Amniotic stem cell (primary cell): ENCODE results near the gene COL16A1.
"Not testable (repeated sequence)": the region's sequence is repeated elsewhere in the genome, so short reads cannot be mapped to it uniquely, and the experiment has no call there.

Source experiments
- DNase-seq: peaks from one replicate; lab custom pipeline; 2025; lab: John Stamatoyannopoulos, UW

Gene COL16A1

GRCh38 chr1:31732751-31733289, 29.0 kb upstream of the COL16A1 start:
- DNase-seq, result no peak

- no peak for DNase-seq
Observed at GRCh38 chr1:31732343-31732742, 28.5 kb upstream of the COL16A1 start.

DNA sequence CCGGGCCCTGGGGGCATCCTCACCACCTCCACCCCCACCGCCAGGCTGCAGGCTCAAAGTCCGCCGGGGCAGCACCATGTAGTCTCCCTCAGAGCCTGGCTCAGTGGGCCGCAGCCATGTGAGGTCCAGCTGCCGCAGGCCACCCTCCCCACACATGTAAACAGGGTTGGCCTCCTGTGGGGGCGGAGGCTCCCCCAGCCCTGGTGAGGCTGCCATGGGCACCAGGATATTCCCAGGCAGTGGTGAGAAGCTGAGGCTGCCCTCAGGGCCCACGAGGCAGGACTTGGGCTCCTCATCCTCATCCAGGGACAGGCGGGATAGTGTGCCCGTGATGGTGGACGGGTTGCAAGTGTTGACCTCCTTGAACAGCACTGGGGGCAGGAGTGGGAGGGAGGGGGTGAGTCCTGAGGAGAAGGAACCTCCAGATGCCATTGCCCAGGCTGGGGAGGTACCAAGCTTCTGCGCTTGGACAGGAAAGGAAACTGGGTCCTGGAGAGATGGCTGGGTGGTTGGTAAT, 27.3 kb upstream of the COL16A1 start:
- DNase-seq, result no peak

DNA sequence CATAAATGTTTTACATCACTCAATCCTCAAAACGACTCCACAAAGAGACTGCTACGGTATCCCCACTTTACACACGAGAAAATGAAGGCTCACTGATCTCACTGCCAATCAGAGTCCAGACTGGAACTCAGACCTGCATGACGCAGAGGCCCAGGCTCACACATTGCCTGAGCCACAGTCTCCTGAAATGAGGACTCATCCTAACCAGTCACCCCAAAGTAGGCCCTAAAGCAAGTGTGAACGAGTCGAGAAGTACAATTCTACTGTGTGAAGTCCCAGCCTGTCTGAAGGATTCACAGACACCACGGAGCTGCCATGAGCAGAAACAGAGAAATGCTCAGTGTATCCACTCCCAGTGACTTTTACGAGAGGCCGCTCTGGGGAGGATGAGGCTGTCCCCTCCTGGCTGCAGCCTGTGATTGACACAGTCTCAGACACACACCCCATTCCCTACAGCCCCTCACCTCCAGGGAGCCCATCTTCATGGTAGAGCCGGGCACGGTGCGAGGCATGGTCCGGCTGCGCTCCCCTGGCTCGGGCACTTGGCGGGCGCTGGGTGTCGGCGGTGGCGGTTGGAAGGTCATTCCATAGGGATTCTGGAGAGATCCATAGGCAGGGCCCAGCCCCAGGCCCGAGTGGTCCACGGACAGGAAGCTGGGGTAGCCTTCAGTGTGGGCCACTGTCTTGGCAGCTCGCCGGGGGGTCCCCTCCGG, 26.7 kb upstream of the COL16A1 start:
- no peak for DNase-seq

GRCh38 chr1:31727849-31728248, 24.0 kb upstream of the COL16A1 start:
- no peak for DNase-seq

DNA sequence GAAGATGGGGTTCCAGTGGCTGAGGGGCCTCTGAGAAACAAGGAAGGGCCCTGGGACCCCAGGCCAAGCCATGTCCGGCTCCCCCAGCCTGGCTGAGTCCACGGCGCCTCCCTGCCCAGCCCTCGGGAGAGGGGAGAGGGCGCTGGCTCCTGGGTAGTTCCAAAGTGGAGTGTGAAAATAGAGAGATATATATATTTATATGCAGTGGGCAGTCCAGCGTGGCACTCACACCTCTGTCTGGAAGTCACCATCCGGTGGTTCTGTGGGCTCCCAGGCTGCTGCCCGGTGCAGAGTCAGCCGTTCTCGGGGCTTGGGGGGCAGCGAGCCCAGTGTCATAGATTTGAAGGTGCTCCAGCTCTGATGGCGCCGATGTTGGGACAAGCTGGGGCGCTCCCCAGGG, 23.4 kb upstream of the COL16A1 start:
- DNase-seq, result no peak

DNA sequence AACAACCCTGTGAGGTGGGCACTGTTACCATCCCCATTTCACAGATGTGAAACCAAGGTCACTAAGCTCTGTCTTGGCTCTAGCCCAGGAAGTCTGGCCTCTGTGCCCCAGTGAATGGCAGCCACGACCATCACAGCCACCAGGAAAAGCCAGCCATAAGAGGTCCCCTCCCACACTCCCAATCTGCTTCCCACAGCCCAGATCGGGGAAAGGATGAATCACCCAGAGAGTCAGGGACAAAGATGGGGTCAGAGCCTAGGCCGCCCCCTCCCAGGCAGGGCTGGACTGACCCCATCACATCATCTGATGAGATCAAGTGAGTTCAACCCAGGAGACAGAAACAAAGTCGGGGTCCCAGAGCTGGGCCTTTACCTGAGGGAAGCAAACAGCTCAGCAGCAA, 22.9 kb upstream of the COL16A1 start:
- no peak for DNase-seq

GRCh38 chr1:31725777-31726535, 22.1 kb upstream of the COL16A1 start:
- no peak for DNase-seq

DNA sequence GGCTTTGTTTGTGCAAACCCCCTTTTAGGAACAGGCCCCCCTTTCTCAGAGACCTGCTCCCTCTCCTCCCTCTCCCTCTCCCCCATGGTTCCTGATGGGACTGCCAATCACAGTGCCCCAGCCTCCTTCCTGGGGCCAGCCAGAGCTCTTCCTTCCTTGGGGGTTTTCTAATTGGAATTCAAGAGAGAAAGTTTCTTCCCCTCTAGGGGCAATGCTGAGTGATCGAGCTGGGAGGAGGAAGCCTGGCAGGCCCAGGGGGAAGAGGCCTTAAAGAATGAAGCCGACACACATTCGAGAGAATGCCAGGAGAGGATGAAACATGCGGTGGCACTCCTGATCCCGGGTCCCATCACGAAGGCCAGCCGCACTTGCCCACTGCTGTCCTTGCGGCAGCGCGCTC, 21.3 kb upstream of the COL16A1 start:
- no peak for DNase-seq

GRCh38 chr1:31723828-31724359, 20.1 kb upstream of the COL16A1 start:
- DNase-seq, result peak; percentile 51

DNA sequence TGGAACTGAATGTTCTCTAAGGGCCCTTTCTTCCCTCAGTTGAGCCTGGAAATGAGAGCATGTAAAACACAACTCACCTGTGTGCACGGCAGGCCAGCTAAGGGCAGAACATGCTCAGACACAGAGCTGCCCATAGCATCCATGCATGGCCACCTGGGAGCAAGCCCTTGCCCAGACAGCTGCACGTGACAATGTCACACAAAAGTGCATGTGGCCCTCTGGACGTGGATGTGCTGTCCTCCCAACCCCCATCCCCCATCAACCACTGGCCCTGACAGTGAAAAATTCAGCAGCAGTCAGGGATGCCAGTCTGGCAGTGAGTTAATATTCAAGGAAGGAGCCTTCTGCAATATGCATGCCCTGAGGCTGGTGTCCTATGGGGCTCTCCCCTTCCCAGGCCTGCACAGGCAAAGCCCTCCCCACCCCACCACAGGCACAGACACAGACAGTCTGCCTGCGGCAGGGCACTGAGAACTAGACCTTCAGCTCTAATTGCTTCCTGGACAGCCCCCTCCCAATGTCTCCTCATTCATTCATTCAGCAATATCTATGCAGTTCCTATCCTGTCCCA, 14.6 kb upstream of the COL16A1 start:
- DNase-seq, result no peak

DNA sequence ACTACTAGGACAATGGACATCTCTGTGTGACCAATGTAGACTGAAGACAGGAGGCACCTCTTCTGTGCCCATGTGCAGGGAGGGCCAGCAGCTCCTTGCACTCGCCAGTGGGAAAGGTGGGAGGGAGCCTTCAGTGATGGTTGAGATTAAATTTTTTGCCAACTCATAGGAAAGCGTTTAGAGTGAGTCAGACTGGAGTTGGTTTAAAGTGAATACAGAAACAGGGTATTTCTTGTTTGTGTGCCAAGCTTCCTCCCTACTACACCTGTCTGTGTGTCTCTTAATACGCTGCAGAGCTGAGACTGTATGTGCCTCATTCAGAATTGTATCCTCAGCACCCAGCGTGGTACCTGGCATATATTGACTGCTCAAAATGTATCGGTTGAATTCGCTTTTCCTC, 13.5 kb upstream of the COL16A1 start:
- DNase-seq, result no peak

- DNase-seq, result no peak
Observed at GRCh38 chr1:31715873-31716220, 12.0 kb upstream of the COL16A1 start.

- peak; percentile 63 for DNase-seq
Observed at GRCh38 chr1:31715087-31715872, 11.5 kb upstream of the COL16A1 start.

- no peak for DNase-seq
Observed at GRCh38 chr1:31714442-31715086, 10.7 kb upstream of the COL16A1 start.

GRCh38 chr1:31712630-31713029, 8.8 kb upstream of the COL16A1 start:
- DNase-seq, result peak; percentile 68

DNA sequence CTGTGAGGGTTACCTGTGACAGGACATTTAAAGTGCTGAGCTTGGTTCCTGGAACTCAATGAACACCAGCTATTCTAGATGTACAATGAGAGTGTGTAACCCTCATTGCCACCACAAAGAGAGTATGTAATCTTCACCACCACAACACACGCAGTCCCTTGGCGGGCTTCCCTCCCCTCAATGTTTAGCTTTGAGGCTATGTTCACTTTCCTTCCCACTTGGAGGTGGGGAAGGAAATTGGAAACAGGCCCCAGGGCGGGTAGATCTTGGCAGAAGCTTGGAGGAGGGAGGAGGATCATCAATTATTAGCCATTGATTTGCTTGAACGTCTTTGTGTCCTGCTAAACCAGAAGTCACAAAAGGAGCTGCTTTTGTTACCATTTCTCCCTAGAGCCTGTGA, 8.3 kb upstream of the COL16A1 start:
- DNase-seq, result no peak

GRCh38 chr1:31708324-31708723, 4.5 kb upstream of the COL16A1 start:
- no peak for DNase-seq

- no peak for DNase-seq
Observed at GRCh38 chr1:31707711-31708110, 3.9 kb upstream of the COL16A1 start.

- DNase-seq, result not testable (repeated sequence)
Observed at GRCh38 chr1:31707059-31707600, 3.3 kb upstream of the COL16A1 start.
